Erythroblast (primary cell): Measurements from ENCODE around the gene REEP6.

Experiments
- DNase-seq, 2 experiments: peaks; one replicate each; lab custom pipeline; 2025; lab: John Stamatoyannopoulos, UW
- GATA1 ChIP-seq: IDR thresholded peaks from 2 replicates; pipeline ENCODE4 v1.6.1; 2011; ENCODE audit warnings: low read depth, mild to moderate bottlenecking, control low read depth, low read length, moderate library complexity
- POLR2A ChIP-seq: IDR thresholded peaks from 2 replicates; pipeline ENCODE4 v1.6.1; 2011; ENCODE audit warnings: mild to moderate bottlenecking, low read length

The REEP6 gene

GRCh38 chr19:1466018-1466460, 24.9 kb upstream of the REEP6 start:
- no peak for DNase-seq
- TF ChIP-seq POLR2A (no peak), GATA1 (no peak)

GRCh38 chr19:1466461-1467214, 24.3 kb upstream of the REEP6 start:
- DNase-seq: no peak
- TF ChIP-seq GATA1 (no peak), POLR2A (no peak)

- no peak for DNase-seq
- TF ChIP-seq POLR2A (no peak), GATA1 (no peak)
Observed at GRCh38 chr19:1467215-1467489, 23.8 kb upstream of the REEP6 start.

- DNase-seq: no peak
- TF ChIP-seq GATA1 (no peak), POLR2A (no peak)
Observed at GRCh38 chr19:1467490-1468273, 23.3 kb upstream of the REEP6 start.

GRCh38 chr19:1468274-1468820, 22.6 kb upstream of the REEP6 start:
- no peak for DNase-seq

GRCh38 chr19:1468821-1469254, 22.1 kb upstream of the REEP6 start:
- peak in 1 of 2 experiments; percentile 51 for DNase-seq
- TF ChIP-seq POLR2A: no peak
- no peak for TF ChIP-seq GATA1

More at GRCh38 chr19:1468274-1468820, 22.6 kb upstream of the REEP6 start:
- TF ChIP-seq POLR2A: no peak
- no peak for TF ChIP-seq GATA1

- no peak for TF ChIP-seq GATA1
- no peak for TF ChIP-seq POLR2A
- no peak for DNase-seq
Observed at GRCh38 chr19:1469255-1470054, 21.5 kb upstream of the REEP6 start.

- TF ChIP-seq POLR2A (no peak), GATA1 (no peak)
- no peak for DNase-seq
Observed at GRCh38 chr19:1470055-1470304, 21.0 kb upstream of the REEP6 start.

- TF ChIP-seq GATA1 (no peak), POLR2A (no peak)
- no peak for DNase-seq
Observed at GRCh38 chr19:1470305-1471009, 20.5 kb upstream of the REEP6 start.

GRCh38 chr19:1471010-1471514, 19.9 kb upstream of the REEP6 start:
- TF ChIP-seq POLR2A: no peak
- TF ChIP-seq GATA1: no peak
- no peak for DNase-seq

GRCh38 chr19:1471515-1472160, 19.3 kb upstream of the REEP6 start:
- no peak for DNase-seq

More at GRCh38 chr19:1471515-1472160, 19.3 kb upstream of the REEP6 start:
- TF ChIP-seq GATA1 (no peak), POLR2A (no peak)
